ENCODE results near the gene ATP8A2.

GRCh38 chr13:25753976-25754375, 382.2 kb downstream of the ATP8A2 start:
- TF ChIP-seq REST (IDR thresholded peaks at IDR 0.05; ENCODE audit: insufficient read depth in 1 of 2, low read depth in 2 of 2, low read length in 2 of 2): no peak
- no peak for TF ChIP-seq FOXP2 (optimal IDR thresholded peaks at IDR 0.05; ENCODE audit: borderline replicate concordance, extremely low read depth, extremely low read length, insufficient read depth)

Measured in PFSK-1 (cell line).